NCI-H2171 (cell line): ENCODE data around the gene TTC39C.
"Not testable (repeated sequence)": the region's sequence is repeated elsewhere in the genome, so short reads cannot be mapped to it uniquely, and the experiment has no call there.

Source experiments
- DNase-seq: peaks from one replicate; lab custom pipeline; 2025; lab: John Stamatoyannopoulos, UW

TTC39C gene

GRCh38 chr18:24016643-24017042 lies 2.1 kb downstream of the TTC39C start:
- no peak for DNase-seq

GRCh38 chr18:24018299-24018886 lies 3.8 kb downstream of the TTC39C start:
- DNase-seq: no peak

DNA sequence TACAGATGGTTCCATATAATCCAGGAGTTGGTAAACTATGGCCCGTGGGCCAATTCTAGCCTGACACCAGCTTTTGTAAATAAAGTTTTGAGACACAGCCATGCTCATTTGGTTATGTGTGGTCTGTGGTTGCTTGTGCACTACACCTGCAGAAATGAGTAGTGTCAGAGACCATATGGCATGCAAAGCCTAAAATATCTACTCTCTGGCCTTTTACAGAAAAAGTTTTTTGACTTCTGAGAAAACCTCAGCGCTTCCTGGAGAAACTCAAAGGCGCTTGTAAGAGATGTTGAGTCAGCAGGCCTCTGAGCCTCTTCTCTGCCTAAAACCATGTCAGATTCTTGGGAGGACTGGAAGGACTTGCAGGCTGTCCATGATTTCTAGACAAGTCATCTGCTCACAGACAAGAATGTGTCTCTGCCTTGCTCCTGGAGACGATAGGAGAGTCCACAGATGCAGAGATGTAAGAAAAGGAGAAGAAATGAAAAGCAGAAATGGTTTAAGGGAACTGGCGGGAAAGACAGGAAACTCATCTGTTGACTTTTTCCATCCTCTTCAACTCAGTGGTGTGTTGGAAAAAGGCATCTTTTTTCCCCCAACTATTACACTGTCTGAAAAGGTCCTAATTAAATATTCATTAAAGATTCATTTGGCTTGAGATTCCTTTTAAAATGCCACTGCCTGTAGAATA lies 5.2 kb downstream of the TTC39C start:
- no peak for DNase-seq

GRCh38 chr18:24021505-24021904 lies 7.0 kb downstream of the TTC39C start:
- DNase-seq: no peak

- no peak for DNase-seq
Observed at GRCh38 chr18:24022161-24022560, 7.6 kb downstream of the TTC39C start.

GRCh38 chr18:24023185-24023814 lies 8.7 kb downstream of the TTC39C start:
- no peak for DNase-seq

DNA sequence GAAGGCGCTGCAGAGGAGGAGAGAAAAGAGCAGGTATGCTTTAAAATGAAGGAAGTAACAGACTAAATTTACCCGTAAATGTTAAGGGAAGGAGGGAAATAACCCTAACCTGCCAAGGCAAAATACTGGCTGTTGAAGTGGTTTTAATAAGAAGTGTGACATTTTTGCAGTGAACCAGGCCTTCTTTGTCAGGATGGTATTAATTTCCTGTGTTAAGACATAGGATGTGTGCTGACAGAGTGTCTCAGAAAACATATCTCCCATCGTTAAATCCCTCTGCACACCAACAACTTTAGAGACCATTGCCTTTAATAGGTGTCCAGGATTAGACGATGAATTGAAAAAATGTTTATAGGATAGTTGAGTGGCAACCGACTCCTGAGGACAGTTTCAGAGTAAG lies 9.9 kb downstream of the TTC39C start:
- no peak for DNase-seq

DNA sequence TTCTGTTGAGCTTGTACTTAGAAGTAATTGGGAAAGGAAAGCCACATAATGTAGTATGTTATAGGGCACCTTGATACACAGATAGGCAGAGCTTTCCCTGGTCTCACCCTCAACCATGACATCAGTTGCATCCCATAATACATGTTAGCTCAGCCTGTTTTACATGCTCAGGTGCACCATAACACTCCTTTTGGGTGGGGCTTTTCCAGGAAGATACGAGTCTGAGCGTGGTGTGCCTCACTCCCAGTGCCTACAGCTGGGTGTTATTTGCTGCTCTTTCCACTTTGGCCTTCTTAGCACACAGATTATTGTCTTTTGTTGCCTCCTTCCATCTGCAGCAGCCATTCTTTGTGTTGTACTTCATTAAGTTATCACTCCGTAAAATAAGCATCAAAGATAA lies 11.9 kb downstream of the TTC39C start:
- DNase-seq: no peak

DNA sequence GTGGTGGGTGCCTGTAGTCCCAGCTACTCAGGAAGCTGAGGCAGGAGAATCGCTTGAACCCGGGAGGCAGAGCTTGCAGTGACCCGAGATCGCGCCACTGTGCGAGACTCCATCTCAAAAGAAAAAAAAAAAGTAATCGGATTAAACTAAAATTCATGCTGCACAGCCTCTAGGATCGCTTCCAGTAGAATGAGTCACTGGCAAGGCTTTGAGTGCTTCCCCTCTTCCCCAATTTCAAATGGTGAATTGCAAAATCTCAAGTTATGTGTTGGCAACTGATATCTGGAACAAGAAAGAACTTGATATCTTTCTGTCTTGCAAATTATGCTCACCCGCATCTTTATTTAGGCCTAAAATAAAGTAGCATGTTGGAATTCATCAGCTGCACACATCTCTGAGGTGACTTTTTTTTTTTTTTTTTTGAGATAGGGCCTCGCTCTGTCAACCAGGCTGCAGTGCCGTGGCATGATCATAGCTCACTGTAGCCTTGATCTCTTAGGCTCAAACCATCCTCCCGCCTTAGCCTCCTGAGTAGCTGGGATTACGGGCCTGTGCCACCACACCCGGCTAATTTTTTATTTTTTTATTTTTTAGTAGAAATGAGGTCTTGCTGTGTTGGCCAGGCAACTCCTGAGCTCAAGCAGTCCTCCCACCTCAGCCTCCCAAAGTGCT lies 12.7 kb downstream of the TTC39C start:
- no peak for DNase-seq

DNA sequence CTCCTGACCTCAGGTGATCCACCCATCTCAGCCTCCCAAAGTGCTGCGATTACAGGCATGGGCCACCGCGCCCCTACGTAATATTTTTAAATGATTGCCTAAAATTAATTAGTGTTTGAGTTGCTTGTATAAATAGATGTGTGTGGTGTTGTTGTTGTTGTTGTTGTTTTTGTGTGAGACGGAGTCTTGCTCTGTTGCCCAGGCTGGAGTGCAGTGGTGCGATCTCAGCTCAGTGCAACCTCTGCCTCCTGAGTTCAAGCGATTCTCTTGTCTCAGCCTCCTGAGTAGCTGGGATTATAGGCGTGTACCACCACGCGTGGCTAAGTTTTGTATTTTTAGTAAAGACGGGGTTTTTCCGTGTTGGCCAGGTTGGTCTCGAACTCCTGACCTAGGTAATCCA lies 14.4 kb downstream of the TTC39C start:
- DNase-seq: not testable (repeated sequence)

- no peak for DNase-seq
Observed at GRCh38 chr18:24031318-24031717, 16.8 kb downstream of the TTC39C start.

DNA sequence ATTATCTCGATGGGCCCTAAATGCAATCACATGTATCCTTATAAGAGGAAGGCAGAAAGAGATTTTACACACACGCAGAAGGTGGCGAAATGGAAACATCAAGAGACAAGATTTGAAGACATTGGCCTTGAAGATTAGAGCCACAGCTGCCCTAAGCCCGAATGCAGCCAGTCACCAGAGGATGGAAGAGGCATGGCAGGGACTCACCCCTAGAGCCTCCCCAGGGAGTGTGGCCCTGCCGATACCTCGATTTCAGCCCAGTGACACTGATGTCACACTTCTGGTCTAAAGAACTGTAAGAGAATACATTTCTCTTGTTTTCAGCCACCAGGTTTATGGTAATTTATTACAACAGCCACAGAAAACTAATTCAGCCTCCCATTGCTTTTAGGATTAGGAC lies 17.4 kb downstream of the TTC39C start:
- DNase-seq: no peak

- no peak for DNase-seq
Observed at GRCh38 chr18:24033641-24034412, 19.3 kb downstream of the TTC39C start.

DNA sequence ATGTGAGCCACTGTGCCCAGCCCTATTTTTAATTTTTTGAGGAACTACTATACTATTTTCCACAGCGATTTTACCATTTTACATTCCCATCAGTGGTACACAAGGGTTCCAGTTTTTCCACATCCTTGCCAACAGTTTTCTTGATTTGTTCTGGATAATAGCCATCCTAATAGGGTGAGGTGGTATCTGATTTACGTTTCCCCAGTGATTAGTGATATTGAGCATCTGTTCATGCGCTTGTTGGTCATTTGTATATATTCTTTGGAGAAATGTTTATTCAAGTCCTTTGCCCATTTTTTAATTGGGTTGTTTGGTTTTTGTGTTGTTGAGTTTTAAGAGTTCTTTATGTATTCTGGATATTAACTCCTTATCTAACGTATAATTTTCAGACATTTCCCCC lies 20.8 kb downstream of the TTC39C start:
- DNase-seq: no peak

DNA sequence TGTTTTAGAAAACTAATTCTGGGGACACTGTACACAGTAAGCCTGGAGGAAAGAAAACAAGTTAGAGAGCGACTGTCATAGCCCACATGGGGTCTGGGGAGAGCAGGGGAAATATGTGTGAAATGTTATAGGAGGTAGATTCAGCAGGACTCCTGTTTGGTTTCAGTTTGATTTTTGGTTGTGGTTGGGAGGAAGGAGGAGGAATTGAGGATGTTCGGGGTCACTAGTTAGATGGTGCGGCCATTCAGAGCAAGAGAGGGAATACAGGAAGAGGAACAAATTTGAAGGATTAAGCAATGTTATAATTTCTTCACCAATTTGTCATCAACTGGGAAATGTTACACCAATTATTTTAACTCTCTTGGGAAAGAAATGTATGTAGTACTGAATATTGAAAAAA lies 25.1 kb downstream of the TTC39C start:
- no peak for DNase-seq

GRCh38 chr18:24041691-24042090 lies 27.1 kb downstream of the TTC39C start:
- no peak for DNase-seq

DNA sequence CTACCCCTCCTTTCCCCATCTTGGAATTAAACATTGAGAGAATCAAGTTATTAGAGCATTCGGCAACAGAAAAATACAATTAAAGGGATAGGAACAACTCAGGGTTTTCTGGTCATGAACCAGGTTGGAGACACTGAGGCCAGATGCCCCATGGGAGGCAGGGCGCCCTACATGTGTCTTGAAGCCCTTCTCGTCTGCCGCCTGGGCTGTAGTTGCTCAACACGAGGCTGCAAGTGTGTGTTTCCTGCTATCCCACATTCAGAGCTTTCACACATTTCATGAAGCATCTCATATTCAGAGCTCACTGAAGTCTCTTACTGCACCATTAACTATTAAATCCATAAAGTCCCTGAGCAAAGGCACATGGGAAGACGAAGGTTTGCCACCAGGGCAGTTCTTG lies 28.8 kb downstream of the TTC39C start:
- no peak for DNase-seq

GRCh38 chr18:24048261-24048660 lies 33.7 kb downstream of the TTC39C start:
- no peak for DNase-seq

GRCh38 chr18:24049142-24049541 lies 34.6 kb downstream of the TTC39C start:
- no peak for DNase-seq

DNA sequence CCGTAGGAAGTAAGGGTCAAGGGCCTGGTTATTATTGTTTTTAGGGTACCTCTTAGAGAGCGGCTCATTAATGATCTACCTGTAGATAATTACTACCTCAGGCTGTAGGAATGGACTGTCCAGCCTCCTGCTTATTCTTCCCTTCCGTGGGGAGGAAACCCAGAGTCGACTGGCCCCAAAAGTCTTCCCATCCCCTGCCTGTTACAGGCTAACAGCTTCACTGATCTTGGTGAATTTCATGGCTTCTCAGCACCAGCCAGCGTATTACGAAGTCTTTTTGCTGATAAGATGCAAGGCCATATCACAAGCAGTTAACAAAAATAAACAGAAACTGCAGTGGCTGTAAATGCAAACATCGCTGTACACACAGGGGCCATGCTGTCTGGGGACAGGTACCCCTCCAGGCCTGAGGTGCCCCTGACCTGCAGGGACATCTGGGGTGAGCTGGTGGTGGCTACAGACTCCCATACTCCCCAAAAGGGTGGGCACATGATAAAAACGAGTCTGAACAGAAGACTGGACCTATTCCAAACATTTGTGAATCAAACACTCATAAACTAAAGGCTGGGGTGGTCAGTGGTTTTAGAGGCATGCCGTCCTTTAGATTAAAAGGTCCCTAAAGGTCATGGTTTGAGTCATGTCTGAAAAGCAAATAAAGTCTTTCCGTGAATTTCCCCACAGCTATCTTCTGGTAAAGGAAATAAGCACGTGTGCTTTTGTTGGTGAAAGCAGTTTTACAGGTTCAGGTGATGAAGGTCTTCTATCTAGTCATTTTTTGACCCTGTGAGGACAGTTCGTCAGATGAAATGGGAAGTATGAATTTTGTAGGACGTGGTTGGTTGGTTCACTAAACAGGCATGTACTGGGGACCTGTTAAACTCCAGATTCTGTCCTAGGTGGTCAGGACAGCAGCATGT lies 36.7 kb downstream of the TTC39C start:
- DNase-seq: no peak

GRCh38 chr18:24052053-24052452 lies 37.5 kb downstream of the TTC39C start:
- DNase-seq: no peak
